Activated CD8-positive, alpha-beta T cell treated with anti-CD3 and anti-CD28 coated beads for 36 hours (primary cell): ENCODE data around the gene WDR43. TPM values are rescaled to one million over a fixed set of nuclear protein-coding genes. Genes with fewer than 3 reads are reported as not detected.

Experiments used
- ATAC-seq: fragments of 200-7000 bp; cut with Tn5 transposase; one replicate; pipeline ENCODE4 v1.10.0; 2021; ENCODE audit warnings: mild to moderate bottlenecking, moderate library complexity
- CTCF ChIA-PET: fragments of 350-600 bp; sonication (Branson Sonifier 250); formaldehyde crosslinking; loops from one replicate; lab custom pipeline; 2021; ENCODE audit warnings: antibody characterized with exemption; lab: Charles Lee
- POLR2A ChIA-PET: fragments of 350-600 bp; sonication (Branson Sonifier 250); formaldehyde crosslinking; loops from one replicate; lab custom pipeline; 2021; ENCODE audit warnings: antibody characterized with exemption; lab: Charles Lee
- DNase-seq: peaks from one replicate; pipeline ENCODE4 v3.0.0-alpha.2; 2020
- H3K27ac Mint-ChIP-seq: one replicate; pipeline ENCODE4 v1.8.0; 2021; ENCODE audit warnings: mild to moderate bottlenecking, mixed read lengths
- H3K27me3 Mint-ChIP-seq: one replicate; pipeline ENCODE4 v1.8.0; 2021; ENCODE audit warnings: mixed read lengths
- H3K36me3 Mint-ChIP-seq: one replicate; pipeline ENCODE4 v1.8.0; 2021; ENCODE audit warnings: low read depth, mixed read lengths
- H3K4me1 Mint-ChIP-seq: one replicate; pipeline ENCODE4 v1.8.0; 2021; ENCODE audit warnings: low read depth, mixed read lengths
- H3K4me3 Mint-ChIP-seq: one replicate; pipeline ENCODE4 v1.8.0; 2021; ENCODE audit warnings: mild to moderate bottlenecking, moderate library complexity, mixed read lengths
- H3K9me3 Mint-ChIP-seq: one replicate; pipeline ENCODE4 v1.8.0; 2021; ENCODE audit warnings: mixed read lengths
- CTCF ChIP-seq: fragments of 200-600 bp; IDR thresholded peaks from one replicate; pipeline ENCODE4 v1.8.0; 2022; ENCODE audit warnings: antibody characterized with exemption, mild to moderate bottlenecking
- intact Hi-C: fragments of 100-400 bp; cut with micrococcal nuclease; formaldehyde crosslinking; loops from one replicate; pipeline ENCODE4 v1.10.0; 2022
- total RNA-seq, 2 experiments: library from RNA; stranded (reverse); gene quantifications; one replicate each; pipeline ENCODE4 v1.2.3, GENCODE V29; 2021

Gene WDR43
- total RNA-seq, 2 experiments from 2014 or later: 121 to 129 TPM

GRCh38 chr2:28991021-28991420, 96.6 kb downstream of the WDR43 start:
- Mint-ChIP-seq H3K36me3 (no peaks in the 10 kb centered on the region), H3K27ac (no peak overlapping the region), H3K4me3 (no peak overlapping the region), H3K27me3 (no peaks in the 10 kb centered on the region), H3K4me1 (no peaks in the 10 kb centered on the region), H3K9me3 (no peaks in the 10 kb centered on the region)
- ATAC-seq: no peak
- POLR2A ChIA-PET: no interaction called here
- TF ChIP-seq CTCF: no peak
- intact Hi-C loops: no loop called here
- CTCF ChIA-PET: no interaction called here
- DNase-seq: no peak

- TF ChIP-seq CTCF: no peak
- no peak overlapping the region for H3K27ac Mint-ChIP-seq
- no peaks in the 10 kb centered on the region for H3K36me3 Mint-ChIP-seq
- ATAC-seq (no peak), DNase-seq (no peak)
- no peak overlapping the region for H3K4me3 Mint-ChIP-seq
- no peaks in the 10 kb centered on the region for H3K4me1 Mint-ChIP-seq
- ChIA-PET CTCF (no interaction called here), POLR2A (no interaction called here)
- intact Hi-C loops: no loop called here
- no peaks in the 10 kb centered on the region for H3K9me3 Mint-ChIP-seq
- no peaks in the 10 kb centered on the region for H3K27me3 Mint-ChIP-seq
These were observed 97.0 kb downstream of the WDR43 start for GRCh38 chr2:28991460-28991859.

GRCh38 chr2:28993206-28993960, 98.9 kb downstream of the WDR43 start:
- Mint-ChIP-seq H3K9me3 (no peaks in the 10 kb centered on the region), H3K27ac (no peak overlapping the region), H3K27me3 (no peaks in the 10 kb centered on the region), H3K4me3 (no peak overlapping the region), H3K36me3 (no peaks in the 10 kb centered on the region), H3K4me1 (no peaks in the 10 kb centered on the region)
- intact Hi-C loops: no loop called here
- POLR2A ChIA-PET: interaction anchor here (0.6 to 1.1 kb wide), 2 partner anchors 50 to 216 kb away, joined by 3 read pairs; no protein-coding TSS in a partner anchor
- ATAC-seq: no peak
- DNase-seq: no peak
- CTCF ChIA-PET: no interaction called here
- TF ChIP-seq CTCF: no peak

- Mint-ChIP-seq H3K4me1 (no peaks in the 10 kb centered on the region), H3K9me3 (no peaks in the 10 kb centered on the region), H3K4me3 (no peak overlapping the region), H3K27ac (no peak overlapping the region), H3K27me3 (no peaks in the 10 kb centered on the region), H3K36me3 (no peaks in the 10 kb centered on the region)
- DNase-seq (no peak), ATAC-seq (no peak)
- intact Hi-C loops: no loop called here
- CTCF ChIA-PET: no interaction called here
- no peak for TF ChIP-seq CTCF
- POLR2A ChIA-PET: interaction anchor here (0.6 kb wide), 1 partner anchor 51 kb away, joined by 3 read pairs; no protein-coding TSS in a partner anchor
These were observed 99.6 kb downstream of the WDR43 start for GRCh38 chr2:28994074-28994473.

GRCh38 chr2:28994679-28995078, 100.2 kb downstream of the WDR43 start:
- no peak overlapping the region for H3K4me3 Mint-ChIP-seq
- TF ChIP-seq CTCF: no peak
- H3K36me3 Mint-ChIP-seq: no peaks in the 10 kb centered on the region
- DNase-seq (no peak), ATAC-seq (no peak)
- POLR2A ChIA-PET: no interaction called here
- CTCF ChIA-PET: no interaction called here
- no peaks in the 10 kb centered on the region for H3K9me3 Mint-ChIP-seq
- H3K27me3 Mint-ChIP-seq: no peaks in the 10 kb centered on the region
- H3K4me1 Mint-ChIP-seq: no peaks in the 10 kb centered on the region
- intact Hi-C loops: no loop called here
- H3K27ac Mint-ChIP-seq: no peak overlapping the region
